ENCODE results near the gene ZSCAN18.

Gene ZSCAN18

GRCh38 chr19:58044391-58044790 is 53.6 kb downstream of the ZSCAN18 start:
- DNase-seq: no peak

- no peak for DNase-seq
Observed at GRCh38 chr19:58042495-58043340, 55.3 kb downstream of the ZSCAN18 start.

- no peak for DNase-seq
Observed at GRCh38 chr19:58040751-58041525, 57.1 kb downstream of the ZSCAN18 start.

- DNase-seq: no peak
Observed at GRCh38 chr19:58038688-58039204, 59.3 kb downstream of the ZSCAN18 start.

GRCh38 chr19:58037927-58038687 is 59.9 kb downstream of the ZSCAN18 start:
- DNase-seq: no peak

GRCh38 chr19:58035863-58036262 is 62.2 kb downstream of the ZSCAN18 start:
- DNase-seq: no peak

- peak; percentile 55 for DNase-seq
Observed at GRCh38 chr19:58034477-58034793, 63.6 kb downstream of the ZSCAN18 start.
